HG03354 (cell line): ENCODE measurements around the gene ZNF609.
"Not testable (repeated sequence)": the region's sequence is repeated elsewhere in the genome, so short reads cannot be mapped to it uniquely, and the experiment has no call there.

ENCODE experiments used
- ATAC-seq: cut with Tn5 transposase; IDR thresholded peaks from one replicate; pipeline ENCODE4 v1.9.1; 2021; ENCODE audit warnings: mild to moderate bottlenecking; ENCODE audit not compliant: unreplicated experiment, poor library complexity, severe bottlenecking

ZNF609 gene

GRCh38 chr15:64610257-64610919 is 150.0 kb downstream of the ZNF609 start:
- no peak for ATAC-seq

DNA sequence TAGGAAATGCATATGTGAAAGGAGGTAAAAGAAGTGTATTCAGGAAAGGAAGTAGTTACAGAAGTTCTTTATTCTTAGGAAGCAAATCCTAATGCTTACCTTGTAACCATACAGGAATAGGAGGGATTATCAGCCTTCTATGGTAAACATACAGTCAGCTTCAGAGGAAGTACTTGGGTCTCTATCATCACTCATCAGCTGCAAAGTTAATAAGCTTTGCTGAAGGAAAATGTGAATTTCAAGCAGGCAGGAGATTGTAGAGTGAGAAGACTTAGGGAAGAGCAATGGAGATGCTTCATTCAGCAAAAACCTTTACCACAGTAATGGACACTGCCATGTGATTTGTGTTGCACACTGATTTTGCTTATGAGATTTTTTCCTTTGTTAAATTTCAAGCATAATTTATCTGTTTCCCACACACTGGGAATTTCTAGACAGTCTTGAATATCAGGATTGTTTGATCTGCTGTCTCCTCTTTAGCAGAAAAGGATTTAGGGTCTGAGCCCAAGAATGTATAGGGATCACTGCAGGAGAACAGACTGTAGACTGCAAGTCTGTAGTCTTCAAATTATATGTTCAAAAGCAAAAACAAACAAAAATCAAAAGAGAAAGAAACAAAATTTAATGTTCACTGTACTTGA is 150.8 kb downstream of the ZNF609 start:
- no peak for ATAC-seq

GRCh38 chr15:64614519-64614918 is 154.1 kb downstream of the ZNF609 start:
- no peak for ATAC-seq

- ATAC-seq: no peak
Measured at GRCh38 chr15:64617727-64618126, 157.3 kb downstream of the ZNF609 start.

DNA sequence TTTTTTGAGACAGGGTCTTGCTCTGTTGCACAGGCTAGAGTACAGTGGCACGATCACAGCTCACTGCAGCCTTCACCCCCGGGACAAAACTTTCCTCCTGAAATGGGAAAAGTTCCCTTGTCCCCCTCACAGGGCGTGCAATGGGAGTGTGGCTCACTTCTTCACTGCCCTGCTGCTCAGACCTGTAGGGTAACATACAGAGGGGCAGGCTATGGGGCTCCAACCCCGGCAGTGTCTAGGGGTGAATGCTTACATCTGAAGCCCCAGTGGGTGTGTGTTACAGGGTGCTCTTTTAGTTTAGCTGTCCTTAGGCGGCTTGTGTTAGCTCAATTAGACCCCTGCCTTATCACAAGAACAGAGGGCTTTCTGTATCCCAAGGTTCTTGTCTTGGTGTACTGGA is 157.8 kb downstream of the ZNF609 start:
- ATAC-seq: no peak

DNA sequence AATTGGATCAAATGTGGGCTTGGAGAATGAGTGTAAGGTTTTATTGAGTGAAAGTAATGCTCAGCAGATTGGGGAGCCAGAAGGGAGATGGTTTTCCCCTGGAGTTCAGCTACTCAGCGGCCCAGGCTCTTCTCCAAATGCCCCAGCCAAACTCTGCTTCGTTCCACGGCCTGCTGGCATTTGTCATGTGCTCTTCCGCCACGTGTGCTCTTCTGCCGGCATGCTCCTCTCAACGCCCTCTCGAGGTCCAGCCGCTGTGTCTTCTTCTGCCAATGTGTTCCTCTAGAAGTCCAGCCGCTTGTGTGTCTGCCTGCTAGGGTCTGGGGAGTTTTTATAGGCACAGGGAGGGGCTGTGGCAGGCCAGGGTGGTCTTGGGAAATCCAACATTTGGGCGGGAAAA is 158.2 kb downstream of the ZNF609 start:
- no peak for ATAC-seq

- ATAC-seq: no peak
Measured at GRCh38 chr15:64619880-64620839, 159.8 kb downstream of the ZNF609 start.

GRCh38 chr15:64621056-64621455 is 160.7 kb downstream of the ZNF609 start:
- ATAC-seq: no peak

- peak; percentile 74 for ATAC-seq
Measured at GRCh38 chr15:64622410-64623260, 162.3 kb downstream of the ZNF609 start.

DNA sequence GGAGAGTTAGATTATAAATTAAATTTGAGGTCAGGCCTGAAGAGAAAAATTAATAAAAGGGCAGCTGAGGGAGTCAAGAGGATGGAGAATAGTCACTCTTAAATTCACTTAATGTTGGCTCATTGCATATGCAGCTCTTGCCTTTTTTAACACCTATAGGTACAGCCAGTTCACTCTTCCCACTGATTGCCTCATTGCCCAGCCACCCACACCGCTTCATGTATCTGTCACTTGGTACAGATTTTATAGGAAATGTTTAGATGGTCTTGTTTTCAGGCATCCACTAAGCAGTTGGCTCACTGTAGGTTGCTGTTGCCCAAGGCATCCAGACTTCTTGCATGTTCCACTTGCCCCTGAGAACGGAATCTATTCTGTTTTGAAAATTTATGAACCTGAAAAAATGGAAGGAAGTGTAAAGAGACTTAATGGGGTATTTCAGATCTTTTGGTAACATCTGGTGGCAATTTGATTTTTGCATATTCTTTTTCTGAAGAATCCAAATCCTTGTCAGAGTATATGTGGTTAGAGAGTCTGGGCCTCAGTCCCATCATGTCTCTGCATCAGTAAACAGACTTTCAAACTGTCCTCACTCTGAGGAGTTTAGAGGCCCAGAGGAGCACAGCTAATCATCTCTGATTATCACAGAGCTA is 163.1 kb downstream of the ZNF609 start:
- no peak for ATAC-seq

- ATAC-seq: no peak
Measured at GRCh38 chr15:64624242-64624641, 163.9 kb downstream of the ZNF609 start.

GRCh38 chr15:64629063-64629462 is 168.7 kb downstream of the ZNF609 start:
- no peak for ATAC-seq

GRCh38 chr15:64630396-64631107 is 170.2 kb downstream of the ZNF609 start:
- no peak for ATAC-seq

DNA sequence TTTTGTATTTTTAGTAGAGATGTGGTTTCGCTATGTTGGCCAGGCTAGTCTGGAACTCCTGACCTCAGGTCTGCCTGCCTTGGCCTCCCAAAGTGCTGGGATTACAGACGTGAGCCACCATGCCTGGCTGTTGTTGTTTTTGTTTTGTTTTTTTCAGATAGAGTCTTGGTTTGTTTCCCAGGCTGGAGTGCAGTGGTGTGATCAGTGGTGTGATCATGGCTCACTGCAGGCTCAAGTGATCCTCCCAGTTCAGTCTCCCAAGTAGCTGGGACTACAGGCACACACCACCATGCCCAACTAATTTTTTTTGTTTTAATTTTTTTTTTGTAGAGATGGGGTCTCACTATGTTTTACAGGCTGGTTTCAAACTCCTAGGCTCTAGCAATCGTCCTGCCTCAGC is 172.3 kb downstream of the ZNF609 start:
- not testable (repeated sequence) for ATAC-seq

DNA sequence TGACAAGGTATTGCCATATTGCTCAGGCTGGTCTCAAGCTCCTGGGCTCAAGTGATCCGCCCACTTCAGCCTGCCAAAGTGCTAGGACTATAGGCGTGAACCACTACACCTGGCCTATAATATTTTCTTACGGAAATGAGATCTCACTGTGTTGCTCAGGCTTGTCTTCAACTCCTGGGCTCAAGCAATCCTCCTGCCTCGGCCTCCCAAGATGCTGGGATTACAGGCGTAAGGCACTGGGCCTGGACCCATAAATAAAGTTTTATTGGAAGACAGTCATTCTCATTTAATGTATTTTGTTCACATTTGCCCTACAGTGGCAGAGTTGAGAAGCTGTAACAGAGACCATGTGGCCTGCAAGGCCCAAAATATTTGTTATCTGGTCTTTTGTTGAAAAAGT is 173.0 kb downstream of the ZNF609 start:
- no peak for ATAC-seq

DNA sequence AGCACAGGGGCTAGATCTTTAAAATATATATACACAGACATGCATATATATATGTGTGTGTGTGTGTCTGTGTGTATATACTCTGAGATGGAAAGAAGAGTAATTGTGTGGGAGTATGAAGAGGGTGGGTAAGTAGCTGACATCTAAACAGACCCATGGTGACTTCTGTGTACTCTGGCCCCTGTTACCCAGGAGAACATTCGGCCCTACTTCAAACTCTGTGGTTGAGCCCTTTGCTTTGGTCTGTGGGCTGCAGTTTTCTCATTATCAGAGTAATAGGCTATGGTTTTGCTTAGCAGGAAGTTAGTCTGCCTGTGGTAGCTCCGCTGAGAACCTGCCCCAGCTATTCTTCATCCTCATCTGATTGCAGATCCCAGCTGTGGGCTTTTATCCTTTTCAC is 173.6 kb downstream of the ZNF609 start:
- peak; percentile 80 for ATAC-seq

- peak; percentile 79 for ATAC-seq
Measured at GRCh38 chr15:64634576-64635498, 174.5 kb downstream of the ZNF609 start.
